WTC11 (cell line): Measurements from ENCODE around the gene FGF18. TPM values are rescaled to one million over a fixed set of nuclear protein-coding genes. Genes with fewer than 3 reads are reported as not detected.

Experiments
- ATAC-seq: fragments of 200-7000 bp; cut with Tn5 transposase; 2 replicates; pipeline ENCODE4 v1.10.0; 2021; ENCODE audit warnings: mild to moderate bottlenecking, moderate library complexity
- CTCF ChIA-PET: fragments of 300-600 bp; sonication (Branson Sonifier 250); formaldehyde crosslinking; loops from one replicate; lab custom pipeline; 2021; ENCODE audit warnings: antibody characterized with exemption; lab: Charles Lee
- POLR2A ChIA-PET: fragments of 350-600 bp; sonication (Branson Sonifier 250); formaldehyde crosslinking; loops from one replicate; lab custom pipeline; 2021; ENCODE audit warnings: antibody characterized with exemption; lab: Charles Lee
- DNase-seq: peaks from one replicate; pipeline ENCODE4 v3.0.0; 2021; ENCODE audit warnings: low spot score
- H3K27ac Mint-ChIP-seq: 2 replicates; pipeline ENCODE4 v1.8.0; 2021; ENCODE audit warnings: mixed read lengths
- H3K27me3 Mint-ChIP-seq: 2 replicates; pipeline ENCODE4 v1.8.0; 2021; ENCODE audit warnings: low read depth, mild to moderate bottlenecking, moderate library complexity, mixed read lengths
- H3K36me3 Mint-ChIP-seq: 2 replicates; pipeline ENCODE4 v1.8.0; 2021; ENCODE audit warnings: mixed read lengths
- H3K4me1 Mint-ChIP-seq: 2 replicates; pipeline ENCODE4 v1.8.0; 2022; ENCODE audit warnings: mixed read lengths
- H3K4me3 Mint-ChIP-seq: 2 replicates; pipeline ENCODE4 v1.8.0; 2021; ENCODE audit warnings: mild to moderate bottlenecking, moderate library complexity, mixed read lengths
- H3K9me3 Mint-ChIP-seq: 2 replicates; pipeline ENCODE4 v1.8.0; 2021; ENCODE audit warnings: mixed read lengths
- AFF4 ChIP-seq: sonication (generic); formaldehyde crosslinking; IDR thresholded peaks from 2 replicates; pipeline ENCODE4 v1.8.1; 2023; ENCODE audit warnings: mild to moderate bottlenecking, missing genetic modification reagents, borderline replicate concordance
- E2F1 ChIP-seq: sonication (generic); formaldehyde crosslinking; IDR thresholded peaks from 2 replicates; pipeline ENCODE4 v1.8.0; 2022; ENCODE audit warnings: mild to moderate bottlenecking, missing genetic modification reagents
- EMX1 ChIP-seq: fragments of 250-450 bp; sonication (Bioruptor Pico); IDR thresholded peaks from 2 replicates; pipeline ENCODE4 v1.8.0; 2021; ENCODE audit warnings: mild to moderate bottlenecking
- ERG ChIP-seq: fragments of 250-450 bp; sonication (Bioruptor Pico); IDR thresholded peaks from 2 replicates; pipeline ENCODE4 v1.8.0; 2021; ENCODE audit warnings: mild to moderate bottlenecking
- FOXJ3 ChIP-seq: sonication (generic); formaldehyde crosslinking; IDR thresholded peaks from 2 replicates; pipeline ENCODE4 v1.9.0; 2021; ENCODE audit warnings: missing genetic modification reagents, mild to moderate bottlenecking, borderline replicate concordance
- FOXK1 ChIP-seq: sonication (generic); formaldehyde crosslinking; IDR thresholded peaks from 2 replicates; pipeline ENCODE4 v1.8.0; 2022; ENCODE audit warnings: mild to moderate bottlenecking, moderate library complexity, missing genetic modification reagents
- GTF2I ChIP-seq: fragments of 250-450 bp; sonication (Bioruptor Pico); conservative IDR thresholded peaks from 2 replicates; pipeline ENCODE4 v1.4.0; 2021; ENCODE audit warnings: mild to moderate bottlenecking
- NFATC4 ChIP-seq: fragments of 250-450 bp; sonication (Bioruptor Pico); IDR thresholded peaks from 2 replicates; pipeline ENCODE4 v1.9.0; 2021; ENCODE audit warnings: mild to moderate bottlenecking
- NFE2L1 ChIP-seq: sonication (generic); formaldehyde crosslinking; IDR thresholded peaks from 2 replicates; pipeline ENCODE4 v1.8.1; 2023; ENCODE audit warnings: missing genetic modification reagents
- NR2C2 ChIP-seq: sonication (generic); formaldehyde crosslinking; IDR thresholded peaks from 2 replicates; pipeline ENCODE4 v1.8.0; 2022; ENCODE audit warnings: mild to moderate bottlenecking, missing genetic modification reagents
- NR3C1 ChIP-seq: sonication (generic); formaldehyde crosslinking; conservative IDR thresholded peaks from 2 replicates; pipeline ENCODE4 v1.8.1; 2023; ENCODE audit warnings: low read depth, mild to moderate bottlenecking, missing genetic modification reagents
- OVOL2 ChIP-seq: fragments of 250-450 bp; sonication (Bioruptor Pico); IDR thresholded peaks from 2 replicates; pipeline ENCODE4 v1.9.0; 2021; ENCODE audit warnings: mild to moderate bottlenecking, borderline replicate concordance
- RELA ChIP-seq: sonication (generic); formaldehyde crosslinking; IDR thresholded peaks from 2 replicates; pipeline ENCODE4 v1.8.1; 2022; ENCODE audit warnings: missing genetic modification reagents, mild to moderate bottlenecking, borderline replicate concordance
- USF2 ChIP-seq: sonication (generic); formaldehyde crosslinking; IDR thresholded peaks from 2 replicates; pipeline ENCODE4 v1.8.1; 2023; ENCODE audit warnings: mild to moderate bottlenecking, missing genetic modification reagents, moderate library complexity
- ZNF138 ChIP-seq: sonication (generic); formaldehyde crosslinking; conservative IDR thresholded peaks from 2 replicates; pipeline ENCODE4 v1.8.1; 2022; ENCODE audit warnings: mild to moderate bottlenecking, moderate library complexity, missing genetic modification reagents
- ZNF281 ChIP-seq: sonication (generic); formaldehyde crosslinking; IDR thresholded peaks from 2 replicates; pipeline ENCODE4 v1.8.0; 2023; ENCODE audit warnings: mild to moderate bottlenecking, missing genetic modification reagents
- ZNF416 ChIP-seq: fragments of 250-450 bp; sonication (Bioruptor Pico); IDR thresholded peaks from 2 replicates; pipeline ENCODE4 v1.9.0; 2021; ENCODE audit warnings: mild to moderate bottlenecking, inconsistent platforms
- ZNF423 ChIP-seq: fragments of 250-450 bp; sonication (Bioruptor Pico); IDR thresholded peaks from 2 replicates; pipeline ENCODE4 v2.1.2; 2022; ENCODE audit warnings: mild to moderate bottlenecking, moderate library complexity
- ZNF425 ChIP-seq: fragments of 250-450 bp; sonication (Bioruptor Pico); conservative IDR thresholded peaks from 2 replicates; pipeline ENCODE4 v1.9.0; 2021; ENCODE audit warnings: mild to moderate bottlenecking
- ZNF512 ChIP-seq: sonication (generic); formaldehyde crosslinking; IDR thresholded peaks from 2 replicates; pipeline ENCODE4 v1.8.1; 2022; ENCODE audit warnings: missing genetic modification reagents, borderline replicate concordance
- ZNF671 ChIP-seq: fragments of 250-450 bp; sonication (Bioruptor Pico); IDR thresholded peaks from 2 replicates; pipeline ENCODE4 v1.8.0; 2021; ENCODE audit warnings: mild to moderate bottlenecking
- total RNA-seq: library from RNA; stranded (reverse); gene quantifications from 3 replicates; pipeline ENCODE4 v1.2.3, GENCODE V29; 2021

The FGF18 gene
- total RNA-seq, 1 experiment from 2014 or later: 0.72 TPM

- no peak for TF ChIP-seq USF2
- no peak for TF ChIP-seq EMX1 (CRISPR knock-in tag)
- no peak for TF ChIP-seq ZNF416 (CRISPR knock-in tag)
- no peak for TF ChIP-seq ZNF671 (CRISPR knock-in tag)
Measured at GRCh38 chr5:171454549-171454948, 35.1 kb downstream of the FGF18 start (continued).

- Mint-ChIP-seq H3K9me3 (no peaks in the 10 kb centered on the region), H3K4me3 (no peak overlapping the region), H3K27ac (no peak overlapping the region), H3K36me3 (no peaks in the 10 kb centered on the region), H3K4me1 (peaks cover 26% of the 10 kb centered on the region), H3K27me3 (peaks cover 5% of the 10 kb centered on the region; the same call in 1 of the 2 replicates)
- no peak for DNase-seq
- ChIA-PET POLR2A (no interaction called here), CTCF (no interaction called here)
- no peak for TF ChIP-seq ZNF138 (CRISPR knock-in tag)
- TF ChIP-seq NR2C2 (CRISPR knock-in tag): no peak
- no peak for TF ChIP-seq GTF2I
- TF ChIP-seq NR3C1 (CRISPR knock-in tag): no peak
- no peak for TF ChIP-seq NFATC4
- TF ChIP-seq AFF4 (CRISPR knock-in tag): no peak
- no peak for TF ChIP-seq USF2
- no peak for TF ChIP-seq RELA (CRISPR knock-in tag)
- no peak for TF ChIP-seq ZNF281 (CRISPR knock-in tag)
- no peak for TF ChIP-seq OVOL2 (CRISPR knock-in tag)
- TF ChIP-seq NFE2L1 (CRISPR knock-in tag): no peak
- TF ChIP-seq FOXJ3 (CRISPR knock-in tag): no peak
- TF ChIP-seq ZNF423 (CRISPR knock-in tag): no peak
- TF ChIP-seq ERG (CRISPR knock-in tag): no peak
- TF ChIP-seq ZNF425 (CRISPR knock-in tag): no peak
- TF ChIP-seq E2F1 (CRISPR knock-in tag): no peak
- no peak for TF ChIP-seq ZNF512
- no peak for TF ChIP-seq FOXK1 (CRISPR knock-in tag)
- TF ChIP-seq, all 79 proteins: peak for 0
- 0 out of 2 replicates have a peak, but pooled peaks have one; percentile 10 for ATAC-seq
Measured at GRCh38 chr5:171455522-171455921, 36.1 kb downstream of the FGF18 start.
